GM19025 (cell line): Measurements from ENCODE around the gene TMEM54.

Source experiments
- ATAC-seq: cut with Tn5 transposase; IDR thresholded peaks from one replicate; pipeline ENCODE4 v1.9.1; 2021; ENCODE audit warnings: mild to moderate bottlenecking, low read depth, moderate library complexity; ENCODE audit not compliant: unreplicated experiment

The TMEM54 gene, protein sequence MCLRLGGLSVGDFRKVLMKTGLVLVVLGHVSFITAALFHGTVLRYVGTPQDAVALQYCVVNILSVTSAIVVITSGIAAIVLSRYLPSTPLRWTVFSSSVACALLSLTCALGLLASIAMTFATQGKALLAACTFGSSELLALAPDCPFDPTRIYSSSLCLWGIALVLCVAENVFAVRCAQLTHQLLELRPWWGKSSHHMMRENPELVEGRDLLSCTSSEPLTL

DNA sequence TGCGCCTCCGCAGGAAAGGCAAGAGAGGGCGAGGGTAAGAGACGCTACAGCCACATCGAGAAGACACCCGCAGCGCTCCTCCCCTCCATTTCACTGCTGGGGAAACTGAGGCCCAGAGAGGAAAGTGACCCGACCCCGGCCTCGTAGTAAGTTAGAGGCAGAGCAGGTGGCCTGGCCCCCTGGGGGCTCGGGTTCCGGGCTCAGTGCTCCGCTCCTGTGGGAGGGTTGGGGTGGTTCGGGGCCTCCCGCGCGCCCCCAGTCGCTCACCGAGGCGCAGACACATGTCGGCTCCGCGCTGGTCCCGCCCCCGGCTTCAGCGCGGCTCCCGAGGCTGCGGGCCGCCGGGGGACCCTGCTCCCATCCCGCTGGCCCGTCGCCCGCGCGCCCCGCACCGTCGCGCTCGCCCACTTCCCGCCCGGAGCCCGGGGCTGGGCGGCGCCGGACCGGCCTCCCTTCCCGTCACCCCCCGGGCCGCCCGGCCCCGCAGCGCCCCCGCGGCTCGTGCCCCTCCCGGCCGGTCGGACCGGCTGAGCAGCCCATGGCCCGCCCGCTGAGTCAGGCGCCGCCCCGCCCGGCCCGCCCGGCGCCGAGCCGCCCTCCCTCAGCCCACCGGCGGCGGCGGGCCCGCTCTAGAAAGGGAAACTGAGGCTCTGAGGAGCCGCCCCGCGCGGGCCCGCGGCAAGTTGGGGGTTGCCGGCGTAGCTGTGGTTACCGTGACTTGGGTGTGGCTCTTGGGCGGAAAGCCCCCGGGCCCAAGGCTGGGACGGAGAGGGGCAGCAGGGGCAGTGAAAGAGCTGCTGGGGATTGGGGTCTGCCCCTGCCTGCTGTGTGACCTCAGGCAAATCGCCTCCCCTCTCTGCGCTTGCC is at the start of gene TMEM54:
TMEM54 (minus strand) TSS at position 434 of the 867 bp plus-strand sequence; CDS start at position 283, 151 bp downstream.
- no peak for ATAC-seq

DNA sequence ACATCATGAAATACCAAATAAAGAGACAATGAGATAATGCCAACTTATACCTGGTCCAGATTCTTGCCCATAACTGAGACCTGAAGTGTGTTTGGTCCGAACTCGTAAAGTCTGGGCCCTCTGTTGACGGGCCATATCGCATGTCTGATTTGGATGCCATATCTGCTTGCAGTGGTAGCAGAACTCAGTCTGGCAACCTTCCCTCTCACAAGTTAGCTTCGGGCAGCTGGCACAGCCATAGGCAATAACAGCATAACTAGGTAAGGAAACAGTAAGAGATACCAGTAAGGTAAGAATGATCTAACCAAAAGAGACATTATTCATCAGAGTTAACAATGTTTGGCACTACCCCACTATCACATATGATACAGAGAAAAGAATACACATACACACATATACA is 48.3 kb upstream of the TMEM54 start:
- no peak for ATAC-seq

DNA sequence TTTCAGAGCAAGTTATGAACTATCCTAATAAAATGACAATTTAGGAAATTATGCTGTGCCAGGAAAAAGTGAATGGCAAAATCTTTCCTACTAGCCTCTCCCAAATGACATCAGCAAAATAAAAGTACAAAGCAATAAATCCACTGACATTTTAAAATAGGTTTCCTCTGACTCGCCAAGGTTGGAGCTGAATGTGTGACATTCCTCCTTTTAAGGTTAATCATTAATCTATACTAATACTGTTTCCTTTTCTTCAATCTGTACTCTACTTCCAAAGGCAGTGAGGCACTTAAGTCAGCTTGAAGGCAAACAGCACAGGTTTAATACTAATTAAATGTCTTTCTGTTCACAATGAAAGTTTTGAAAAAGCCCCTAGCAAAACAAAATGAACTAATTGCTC is 47.7 kb upstream of the TMEM54 start:
- ATAC-seq = no peak

DNA sequence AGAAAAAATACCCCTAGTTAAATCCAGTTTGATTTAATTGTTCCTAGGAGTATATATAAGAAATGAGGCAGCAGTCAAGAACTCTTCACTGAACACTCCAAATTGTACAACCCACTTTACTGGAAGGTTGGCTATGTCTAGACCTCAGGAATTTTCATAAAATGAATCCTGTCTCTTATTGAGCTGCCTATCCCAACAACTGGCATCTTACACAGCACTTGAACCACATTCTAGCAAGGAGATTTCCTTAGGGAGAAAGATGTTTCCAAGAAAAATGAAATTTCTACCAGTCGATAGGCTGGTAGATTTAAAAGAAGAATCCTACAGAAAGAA is 47.2 kb upstream of the TMEM54 start:
- ATAC-seq = no peak

DNA sequence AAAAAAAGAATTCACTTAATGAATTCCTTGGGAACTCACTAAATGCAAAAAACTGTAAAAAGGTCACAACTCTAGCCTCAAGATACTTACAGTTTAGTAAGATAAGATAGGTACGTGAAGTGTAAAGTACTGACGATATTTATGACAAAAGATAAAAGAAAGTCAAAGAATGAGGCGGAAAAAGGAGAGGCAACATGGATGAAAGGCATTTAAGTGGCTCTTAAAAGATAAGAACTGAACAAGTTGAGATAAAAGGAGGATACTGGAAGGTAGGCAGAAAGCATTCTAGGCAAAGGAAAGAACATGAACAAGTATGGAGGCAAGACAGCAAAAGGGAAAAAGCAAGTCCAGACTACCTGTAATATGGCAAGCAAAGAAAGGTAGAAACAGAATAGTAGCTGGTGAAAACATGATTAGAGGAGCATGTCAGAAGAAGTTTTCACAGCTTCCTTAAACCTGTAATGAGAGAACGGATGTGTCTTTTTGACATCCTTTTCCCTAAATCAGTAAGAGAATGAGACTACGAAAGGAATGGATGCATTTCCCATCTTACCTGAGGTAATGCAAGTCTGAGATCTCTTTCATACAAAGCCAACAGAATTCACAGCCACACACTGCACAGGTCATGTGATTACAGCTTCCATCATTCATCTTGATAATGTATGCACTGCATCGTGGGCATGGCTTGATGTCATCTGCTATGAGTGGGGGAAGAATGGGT is 46.6 kb upstream of the TMEM54 start:
- ATAC-seq = no peak

DNA sequence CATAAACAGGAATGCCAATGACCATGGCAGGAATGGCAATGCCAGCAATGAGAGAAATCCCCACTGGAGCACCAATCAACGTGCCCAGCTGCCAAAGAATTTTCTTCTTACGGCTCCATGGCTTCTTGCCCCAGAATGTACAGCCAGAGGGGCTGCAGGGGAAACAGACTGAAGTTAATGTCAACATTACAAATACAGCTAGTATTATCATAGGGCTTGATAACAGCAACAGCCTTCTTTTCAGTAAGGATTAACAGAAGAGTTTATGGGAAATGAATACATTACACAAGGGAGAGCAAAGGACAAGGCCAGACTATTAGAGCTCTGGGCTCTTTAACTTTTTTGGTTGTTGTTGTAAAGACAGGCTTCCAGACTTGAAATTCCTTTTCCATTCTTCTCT is 45.2 kb upstream of the TMEM54 start:
- no peak for ATAC-seq

DNA sequence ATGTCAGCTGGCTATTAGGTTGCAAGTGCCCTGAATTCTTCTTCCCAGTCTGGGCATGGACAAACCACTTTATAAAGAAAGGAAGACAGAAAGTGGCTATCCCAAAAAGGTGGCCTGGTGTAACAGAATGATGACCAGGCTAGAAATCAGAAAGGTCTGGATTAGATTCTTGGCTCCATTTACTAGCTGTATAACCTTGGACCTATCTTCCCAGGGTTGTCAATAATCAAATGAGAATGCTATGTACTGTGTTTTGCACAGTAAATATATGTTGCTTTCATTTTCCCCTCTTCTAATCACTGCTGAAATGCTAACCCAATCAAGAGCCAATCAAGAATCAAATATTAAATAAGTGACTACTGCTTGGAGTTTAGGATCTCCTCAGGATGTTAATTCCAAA is 43.0 kb upstream of the TMEM54 start:
- ATAC-seq = no peak

DNA sequence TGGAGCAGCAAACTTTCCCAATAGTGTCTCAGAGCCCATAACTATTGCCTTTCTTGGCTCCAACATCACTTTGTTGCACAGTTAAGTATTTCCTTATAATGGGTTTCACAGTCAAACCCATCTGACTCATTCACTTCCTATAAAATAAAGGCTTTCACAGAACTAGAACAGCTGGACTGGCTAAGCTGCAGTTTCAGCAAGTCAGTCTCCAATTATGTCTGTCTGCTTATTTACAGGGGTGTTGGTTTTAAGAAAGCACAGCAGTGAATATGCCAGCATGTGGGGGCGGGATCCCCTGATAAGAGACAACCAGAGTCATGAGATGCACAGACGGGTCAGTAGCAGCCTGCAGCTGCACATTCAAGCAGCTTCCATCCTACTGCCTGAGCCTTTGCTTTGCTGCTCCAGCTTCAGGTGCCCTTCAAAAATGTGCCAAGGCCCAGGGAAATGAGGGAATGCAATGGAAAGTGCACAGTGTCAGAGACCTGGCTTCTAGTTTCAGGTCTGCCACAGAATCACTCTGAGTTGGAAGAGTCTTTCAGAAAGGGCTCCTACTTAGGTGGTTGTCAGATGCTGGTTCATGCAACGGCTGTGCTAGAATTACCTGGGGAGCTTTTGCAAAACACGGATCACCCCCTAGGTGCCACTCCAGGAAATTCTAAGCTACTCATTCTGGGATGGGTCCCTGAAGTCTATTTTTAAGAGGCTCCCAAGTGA is 38.6 kb upstream of the TMEM54 start:
- no peak for ATAC-seq

DNA sequence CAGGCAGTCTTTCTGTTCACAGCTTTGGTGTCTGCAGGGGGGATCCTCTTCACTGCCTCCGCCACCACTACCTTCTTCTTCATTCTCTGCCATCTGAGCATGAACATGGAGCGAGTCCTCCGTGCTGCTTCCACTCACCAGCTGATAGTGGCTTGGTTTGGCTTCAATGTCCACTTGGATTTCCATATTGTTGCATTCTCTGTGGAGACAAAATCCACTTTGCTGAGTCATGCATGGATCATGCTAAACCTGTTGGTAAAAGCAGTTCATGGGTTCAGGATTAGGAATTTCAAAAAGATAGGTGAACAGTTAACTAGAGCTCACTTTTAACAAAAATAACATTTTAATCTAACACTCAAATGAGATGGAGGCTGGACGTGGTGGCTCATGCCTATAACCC is 35.9 kb upstream of the TMEM54 start:
- no peak for ATAC-seq

DNA sequence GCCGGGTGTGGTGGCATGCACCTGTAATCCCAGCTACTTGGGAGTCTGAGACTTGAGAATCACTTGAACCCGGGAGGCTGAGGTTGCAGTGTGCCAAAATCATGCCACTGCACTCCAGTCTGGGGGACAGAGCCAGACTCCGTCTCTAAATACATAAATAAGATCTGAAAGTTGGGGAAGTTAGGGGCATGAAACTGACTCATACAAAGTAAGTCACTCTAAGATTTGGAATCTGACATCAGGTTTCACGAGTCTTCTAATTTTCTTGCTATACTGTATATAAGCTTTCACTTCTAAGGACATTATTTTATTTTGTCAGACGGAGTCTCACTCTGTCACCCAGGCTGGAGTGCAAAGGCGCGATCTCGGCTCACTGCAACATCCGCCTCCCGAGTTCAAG is 33.3 kb upstream of the TMEM54 start:
- no peak for ATAC-seq

DNA sequence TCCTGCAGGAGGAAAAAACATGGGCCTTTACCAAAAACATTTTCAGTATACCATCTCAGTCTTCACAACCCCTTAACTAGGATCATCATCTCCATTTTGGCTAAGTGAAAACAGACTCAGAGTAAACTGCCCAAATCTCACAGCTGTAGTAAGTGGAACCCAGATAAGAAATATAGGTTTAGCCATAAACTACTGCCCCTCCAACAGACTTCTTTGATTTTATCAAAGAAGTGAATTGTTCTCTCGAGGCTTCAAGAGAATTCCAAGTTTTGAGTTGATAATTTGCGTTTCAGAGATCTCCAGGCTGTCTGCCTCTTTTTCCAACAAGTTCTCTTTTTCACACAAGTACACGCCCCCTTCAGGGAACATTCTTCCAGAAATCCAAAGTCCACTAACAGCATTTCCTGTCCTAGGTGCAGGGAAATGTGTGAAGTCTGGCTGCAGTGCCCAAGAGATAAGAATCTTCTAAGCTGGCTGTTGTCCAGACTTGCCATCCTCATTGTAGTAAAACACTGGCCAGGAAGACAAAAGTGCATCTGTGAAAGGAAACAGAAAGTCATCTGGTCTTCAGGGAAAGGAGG is 32.6 kb upstream of the TMEM54 start:
- no peak for ATAC-seq

DNA sequence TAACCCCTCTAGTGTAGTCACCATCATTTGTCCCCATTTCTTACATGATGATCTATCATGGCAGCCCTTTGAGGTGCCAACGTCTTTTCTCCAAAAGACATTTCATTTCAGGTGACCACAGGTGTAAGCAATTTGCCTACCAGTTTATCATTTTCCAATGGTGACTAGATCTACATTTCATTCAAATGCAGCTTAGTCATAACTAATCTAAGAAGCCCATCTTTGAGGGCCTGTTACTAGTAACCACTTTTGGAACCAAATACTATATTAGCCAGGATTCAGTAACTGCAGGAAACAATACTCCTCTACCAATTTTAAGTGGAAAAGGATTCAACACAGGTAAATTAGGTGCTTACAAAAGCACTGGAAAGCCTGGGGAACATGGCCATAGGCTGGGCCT is 30.6 kb upstream of the TMEM54 start:
- no peak for ATAC-seq

DNA sequence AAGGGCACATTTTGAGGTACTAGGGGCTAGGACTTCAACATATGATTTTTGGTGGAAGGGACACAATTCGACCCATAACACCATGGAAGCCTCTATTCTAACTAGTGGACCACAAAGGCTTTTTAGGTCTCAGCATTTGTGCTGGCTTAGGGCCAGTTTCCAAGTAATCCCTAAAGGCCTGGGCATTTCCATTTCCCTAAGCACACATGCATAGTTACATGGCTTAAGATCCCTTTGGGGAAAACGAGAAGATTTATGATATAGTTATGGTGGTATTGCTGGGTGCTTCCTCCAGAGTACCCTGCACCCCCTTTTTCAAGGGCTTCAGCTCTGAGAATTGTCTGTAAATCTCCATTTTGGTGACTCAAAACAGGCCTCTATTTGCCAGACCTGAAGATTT is 28.2 kb upstream of the TMEM54 start:
- ATAC-seq = no peak

DNA sequence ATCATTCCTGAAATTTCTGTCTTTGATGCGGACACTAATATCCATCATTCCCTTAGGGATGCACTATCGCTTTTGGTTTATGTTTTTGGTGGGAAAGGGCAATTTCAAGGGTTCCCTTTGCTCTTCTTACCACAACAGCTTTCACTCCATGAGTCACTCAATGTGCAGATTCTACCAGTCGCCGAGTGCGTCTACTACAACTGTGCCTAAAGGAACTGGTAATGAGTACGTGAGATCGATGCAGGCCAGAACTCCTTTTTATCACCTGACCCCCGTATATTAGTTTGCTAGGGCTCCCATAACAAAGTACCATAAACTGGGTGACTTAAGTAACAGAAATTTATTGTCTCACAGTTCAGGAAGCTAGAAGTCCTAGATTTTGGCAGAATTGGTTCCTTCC is 27.5 kb upstream of the TMEM54 start:
- ATAC-seq = no peak

DNA sequence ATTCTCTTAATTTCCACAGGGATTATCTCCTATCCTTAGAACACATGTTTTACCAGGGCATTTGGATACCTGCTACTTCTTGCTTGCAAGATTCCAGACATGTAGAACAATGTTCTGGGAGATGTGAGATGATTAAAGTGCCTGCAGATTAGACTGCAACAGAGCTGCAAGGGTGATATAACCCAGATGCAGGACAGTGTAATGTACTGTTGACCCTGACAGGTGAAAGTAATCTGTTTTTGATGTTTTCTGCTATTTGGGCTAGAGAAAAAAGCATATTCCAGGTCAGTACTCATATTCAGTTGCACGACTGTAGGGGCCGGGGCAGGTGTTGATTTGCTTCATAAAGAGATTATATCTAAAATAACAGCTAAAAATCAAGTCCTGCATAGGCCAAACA is 27.1 kb upstream of the TMEM54 start:
- no peak for ATAC-seq

DNA sequence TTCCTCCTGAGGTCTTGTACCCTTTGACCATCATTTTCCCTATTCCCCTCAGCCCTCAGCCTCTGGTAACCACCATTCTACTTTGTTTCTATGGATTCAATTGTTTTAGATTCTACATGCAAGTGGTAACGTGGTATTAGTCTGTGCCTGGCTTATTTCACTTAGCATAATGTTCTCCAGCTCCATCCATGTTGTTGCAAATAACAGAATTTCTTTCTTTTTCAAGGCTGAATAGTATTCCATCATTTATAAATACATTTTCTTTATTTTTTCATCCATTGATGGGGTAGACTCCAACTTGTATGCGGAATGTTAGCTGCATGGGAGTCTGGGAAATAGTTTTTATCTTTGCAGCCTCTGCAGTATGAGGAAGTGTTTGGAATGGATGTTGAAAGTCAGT is 26.3 kb upstream of the TMEM54 start:
- ATAC-seq = no peak

DNA sequence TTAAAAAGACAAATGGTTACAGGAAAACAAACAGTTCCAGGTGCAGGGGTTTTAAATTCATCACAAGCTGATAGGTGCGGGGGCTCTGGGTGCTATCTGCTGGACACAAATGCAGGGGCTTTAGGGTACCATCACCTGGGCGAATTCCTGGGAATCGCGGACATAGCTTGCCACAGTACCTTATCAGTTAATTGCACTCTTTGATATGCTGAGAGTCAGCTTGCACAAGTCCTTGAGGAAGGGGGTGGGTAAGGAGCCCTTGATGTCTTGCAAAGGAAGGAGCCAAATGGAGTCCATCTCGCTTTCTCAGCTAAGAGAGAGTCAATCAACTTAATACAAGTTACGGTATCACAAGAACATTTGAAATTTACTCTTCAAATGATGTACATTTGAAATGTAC is 25.4 kb upstream of the TMEM54 start:
- no peak for ATAC-seq

DNA sequence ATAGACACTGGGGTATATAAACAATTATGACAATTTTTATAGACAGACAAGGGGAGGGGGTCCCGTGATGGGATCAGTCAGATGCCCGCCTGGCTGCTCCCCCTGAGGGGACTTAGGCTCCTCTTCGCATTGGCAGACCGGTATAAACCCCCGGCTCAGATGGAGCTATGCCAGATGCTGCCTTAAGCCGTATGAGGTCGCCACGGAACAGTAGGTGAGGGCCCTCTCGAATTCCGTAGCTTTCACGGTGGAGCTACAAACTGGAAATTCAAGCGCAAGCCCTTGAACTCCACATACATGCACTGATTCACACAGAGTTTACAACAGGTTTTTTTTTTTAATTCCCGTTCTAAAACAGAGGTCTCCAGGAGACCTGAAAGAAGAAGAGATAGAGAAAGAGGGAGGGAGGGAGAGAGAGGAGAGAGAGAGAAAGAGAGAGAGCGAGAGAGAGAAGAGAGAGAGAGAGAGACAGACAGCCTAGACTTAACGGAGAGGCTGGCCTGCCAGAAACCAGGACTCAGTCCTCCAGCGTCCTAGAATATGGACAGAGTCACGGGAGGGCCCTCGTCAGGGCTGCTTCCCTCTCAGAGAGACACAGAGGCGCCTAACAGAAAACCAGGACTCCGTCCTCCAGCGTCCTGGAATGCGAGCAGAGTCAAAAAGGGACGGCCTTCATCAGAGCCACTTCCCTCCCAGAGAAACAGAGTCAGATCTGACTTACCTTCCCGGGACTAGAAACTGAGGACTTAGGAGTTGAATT is 24.4 kb upstream of the TMEM54 start:
- ATAC-seq = no peak

DNA sequence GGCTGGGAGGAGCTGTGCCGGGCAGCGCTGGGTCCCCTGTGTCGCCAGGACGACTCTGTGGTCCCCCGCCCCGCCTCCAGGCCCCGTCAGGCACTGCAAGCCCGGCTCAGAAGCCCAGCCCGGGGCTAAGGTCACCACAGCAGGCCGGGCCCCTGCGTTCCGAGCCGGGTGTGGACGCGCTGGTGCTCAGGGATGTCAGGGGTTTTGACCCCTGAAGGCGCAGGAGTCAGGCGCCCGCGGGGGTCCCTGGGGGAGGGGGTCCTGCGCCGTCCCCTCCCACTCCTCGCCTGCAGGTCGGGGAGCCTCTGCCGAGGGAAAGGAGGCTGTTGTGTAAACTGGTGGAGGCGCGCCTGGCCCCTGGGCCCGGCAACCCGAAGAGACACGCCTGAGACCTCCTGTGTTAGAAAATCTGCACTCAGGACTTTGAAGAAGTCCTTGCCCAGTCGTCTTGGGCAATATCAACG is 23.7 kb upstream of the TMEM54 start:
- no peak for ATAC-seq

DNA sequence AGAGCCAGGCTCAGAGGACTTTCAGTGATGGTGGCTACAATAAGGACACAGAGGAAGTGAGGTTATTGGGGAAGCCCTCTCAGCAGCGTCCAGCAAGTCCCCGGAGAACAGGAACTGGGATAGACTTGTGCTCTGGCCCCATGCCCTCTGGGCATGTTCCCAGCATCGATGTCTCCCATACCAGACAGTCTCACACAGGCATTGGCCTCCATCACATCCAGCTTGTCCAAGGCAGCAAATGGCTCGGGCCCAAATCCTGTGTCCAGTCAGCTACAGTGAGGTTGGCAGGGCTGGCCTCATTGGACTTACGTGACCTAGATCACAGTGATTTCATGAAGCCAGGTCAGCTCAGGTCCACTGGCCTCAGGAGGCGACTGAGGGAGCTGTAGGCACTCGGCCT is 19.6 kb upstream of the TMEM54 start:
- no peak for ATAC-seq
